ENCODE measurements around the gene HSPA1B.

DNA sequence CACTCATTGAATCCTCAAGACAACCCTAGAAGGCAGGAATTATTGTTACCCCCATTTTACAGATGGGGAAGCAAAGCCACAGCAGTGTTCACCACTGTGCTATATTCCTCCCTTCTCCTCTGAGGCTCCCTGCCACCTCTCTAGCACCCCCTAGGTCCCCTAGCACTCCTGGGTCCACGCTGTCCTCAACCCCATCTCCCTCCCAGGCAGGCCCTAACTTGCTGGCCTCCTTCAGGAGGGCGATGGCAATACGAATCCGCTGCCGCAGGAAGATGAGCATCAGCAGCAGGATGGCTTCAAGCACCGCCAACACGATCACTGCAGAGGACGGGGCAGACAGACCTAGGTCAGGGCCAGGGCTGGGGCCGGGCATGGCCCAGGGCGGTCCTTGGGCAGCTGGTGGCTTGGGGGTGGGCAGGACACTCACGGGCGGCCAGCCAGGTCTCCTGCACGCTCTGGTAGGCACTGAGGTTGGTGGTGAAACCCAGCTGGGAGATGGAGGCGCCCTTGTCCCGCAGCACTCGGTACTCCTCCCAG lies 42.9 kb downstream of the HSPA1B start:
- TF ChIP-seq, protein P1, sequence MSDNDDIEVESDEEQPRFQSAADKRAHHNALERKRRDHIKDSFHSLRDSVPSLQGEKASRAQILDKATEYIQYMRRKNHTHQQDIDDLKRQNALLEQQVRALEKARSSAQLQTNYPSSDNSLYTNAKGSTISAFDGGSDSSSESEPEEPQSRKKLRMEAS (IDR thresholded peaks at IDR 0.05), result no peak
- TF ChIP-seq POLR2A (IDR thresholded peaks at IDR 0.05; ENCODE audit: low read length), result no peak
- TF ChIP-seq PHF8 (IDR thresholded peaks at IDR 0.05; ENCODE audit: borderline replicate concordance, low read depth), result no peak

Measured in A549 (cell line).